ENCODE measurements around the gene ITPR1.

DNA sequence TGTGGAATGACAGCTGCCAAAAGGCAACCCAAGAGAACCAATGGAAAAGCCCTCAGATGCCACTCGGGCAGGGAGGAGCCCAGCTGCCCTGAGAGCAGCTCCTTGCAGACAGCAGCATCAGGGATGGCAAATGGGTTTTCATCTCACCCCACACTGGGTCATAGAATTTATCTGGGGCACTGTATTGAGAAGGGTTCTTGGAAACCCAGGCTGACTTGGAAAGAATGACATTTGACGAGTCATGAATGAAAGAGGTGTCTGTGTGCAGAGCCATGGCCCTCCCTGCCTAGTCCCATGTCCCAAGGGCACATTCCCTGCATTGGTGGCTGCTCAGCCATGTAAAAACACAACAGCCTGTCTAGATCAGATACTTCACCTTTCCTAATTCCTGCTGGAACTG is 328.2 kb downstream of the ITPR1 start:
- TF ChIP-seq SIN3A (IDR thresholded peaks at IDR 0.05; ENCODE audit: borderline replicate concordance, insufficient read depth, low read depth, low read length) (no peak), POLR2AphosphoS5 (IDR thresholded peaks at IDR 0.05; ENCODE audit: low read depth, low read length) (no peak)
- TF ChIP-seq, protein P1, sequence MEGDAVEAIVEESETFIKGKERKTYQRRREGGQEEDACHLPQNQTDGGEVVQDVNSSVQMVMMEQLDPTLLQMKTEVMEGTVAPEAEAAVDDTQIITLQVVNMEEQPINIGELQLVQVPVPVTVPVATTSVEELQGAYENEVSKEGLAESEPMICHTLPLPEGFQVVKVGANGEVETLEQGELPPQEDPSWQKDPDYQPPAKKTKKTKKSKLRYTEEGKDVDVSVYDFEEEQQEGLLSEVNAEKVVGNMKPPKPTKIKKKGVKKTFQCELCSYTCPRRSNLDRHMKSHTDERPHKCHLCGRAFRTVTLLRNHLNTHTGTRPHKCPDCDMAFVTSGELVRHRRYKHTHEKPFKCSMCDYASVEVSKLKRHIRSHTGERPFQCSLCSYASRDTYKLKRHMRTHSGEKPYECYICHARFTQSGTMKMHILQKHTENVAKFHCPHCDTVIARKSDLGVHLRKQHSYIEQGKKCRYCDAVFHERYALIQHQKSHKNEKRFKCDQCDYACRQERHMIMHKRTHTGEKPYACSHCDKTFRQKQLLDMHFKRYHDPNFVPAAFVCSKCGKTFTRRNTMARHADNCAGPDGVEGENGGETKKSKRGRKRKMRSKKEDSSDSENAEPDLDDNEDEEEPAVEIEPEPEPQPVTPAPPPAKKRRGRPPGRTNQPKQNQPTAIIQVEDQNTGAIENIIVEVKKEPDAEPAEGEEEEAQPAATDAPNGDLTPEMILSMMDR (IDR thresholded peaks at IDR 0.05): no peak
- TF ChIP-seq, protein P2, sequence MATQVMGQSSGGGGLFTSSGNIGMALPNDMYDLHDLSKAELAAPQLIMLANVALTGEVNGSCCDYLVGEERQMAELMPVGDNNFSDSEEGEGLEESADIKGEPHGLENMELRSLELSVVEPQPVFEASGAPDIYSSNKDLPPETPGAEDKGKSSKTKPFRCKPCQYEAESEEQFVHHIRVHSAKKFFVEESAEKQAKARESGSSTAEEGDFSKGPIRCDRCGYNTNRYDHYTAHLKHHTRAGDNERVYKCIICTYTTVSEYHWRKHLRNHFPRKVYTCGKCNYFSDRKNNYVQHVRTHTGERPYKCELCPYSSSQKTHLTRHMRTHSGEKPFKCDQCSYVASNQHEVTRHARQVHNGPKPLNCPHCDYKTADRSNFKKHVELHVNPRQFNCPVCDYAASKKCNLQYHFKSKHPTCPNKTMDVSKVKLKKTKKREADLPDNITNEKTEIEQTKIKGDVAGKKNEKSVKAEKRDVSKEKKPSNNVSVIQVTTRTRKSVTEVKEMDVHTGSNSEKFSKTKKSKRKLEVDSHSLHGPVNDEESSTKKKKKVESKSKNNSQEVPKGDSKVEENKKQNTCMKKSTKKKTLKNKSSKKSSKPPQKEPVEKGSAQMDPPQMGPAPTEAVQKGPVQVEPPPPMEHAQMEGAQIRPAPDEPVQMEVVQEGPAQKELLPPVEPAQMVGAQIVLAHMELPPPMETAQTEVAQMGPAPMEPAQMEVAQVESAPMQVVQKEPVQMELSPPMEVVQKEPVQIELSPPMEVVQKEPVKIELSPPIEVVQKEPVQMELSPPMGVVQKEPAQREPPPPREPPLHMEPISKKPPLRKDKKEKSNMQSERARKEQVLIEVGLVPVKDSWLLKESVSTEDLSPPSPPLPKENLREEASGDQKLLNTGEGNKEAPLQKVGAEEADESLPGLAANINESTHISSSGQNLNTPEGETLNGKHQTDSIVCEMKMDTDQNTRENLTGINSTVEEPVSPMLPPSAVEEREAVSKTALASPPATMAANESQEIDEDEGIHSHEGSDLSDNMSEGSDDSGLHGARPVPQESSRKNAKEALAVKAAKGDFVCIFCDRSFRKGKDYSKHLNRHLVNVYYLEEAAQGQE (IDR thresholded peaks at IDR 0.05; ENCODE audit: insufficient read depth in 1 of 2, low read depth in 2 of 2, low read length in 1 of 2): no peak

All from Panc1 (cell line).